GM18951 (cell line): ENCODE data around the gene NPTXR.

Experiments
- POLR2A ChIP-seq: IDR thresholded peaks from 4 replicates; pipeline ENCODE4 v1.6.1; 2011; ENCODE audit warnings: mild to moderate bottlenecking; ENCODE audit not compliant: insufficient read length, insufficient read depth; ENCODE audit errors: extremely low read depth
- in situ Hi-C: fragments of 300-500 bp; cut with MboI; formaldehyde crosslinking; loops from one replicate; pipeline ENCODE4 v1.12.0; 2022; ENCODE audit warnings: low sequenced_read_pairs, mixed read lengths, inconsistent platforms; ENCODE audit not compliant: unreplicated experiment

Gene NPTXR

DNA sequence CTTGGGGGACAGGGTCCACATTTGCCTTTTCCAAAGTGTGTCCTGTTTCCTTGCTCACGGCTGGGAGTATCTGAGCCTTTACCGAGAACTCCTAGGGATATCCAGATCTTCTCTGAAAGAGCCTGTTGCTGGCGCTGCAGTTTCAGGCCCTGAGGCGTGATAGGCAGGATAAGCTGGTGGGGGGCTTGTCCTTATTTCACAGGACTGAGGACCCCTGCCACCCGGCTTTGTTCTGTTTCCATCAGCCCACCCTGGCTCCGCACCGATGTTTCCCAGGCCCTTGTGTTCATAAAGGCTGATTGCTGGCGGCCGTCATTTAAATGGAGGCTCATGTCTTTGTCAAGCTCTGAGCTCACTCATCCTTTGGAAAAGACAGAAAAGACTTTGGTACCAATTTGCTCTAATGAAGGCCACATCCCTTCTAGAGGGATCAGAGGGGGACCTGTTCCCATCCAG lies 9.4 kb upstream of the NPTXR start:
- TF ChIP-seq POLR2A: no peak
- in situ Hi-C loops: no loop called here

DNA sequence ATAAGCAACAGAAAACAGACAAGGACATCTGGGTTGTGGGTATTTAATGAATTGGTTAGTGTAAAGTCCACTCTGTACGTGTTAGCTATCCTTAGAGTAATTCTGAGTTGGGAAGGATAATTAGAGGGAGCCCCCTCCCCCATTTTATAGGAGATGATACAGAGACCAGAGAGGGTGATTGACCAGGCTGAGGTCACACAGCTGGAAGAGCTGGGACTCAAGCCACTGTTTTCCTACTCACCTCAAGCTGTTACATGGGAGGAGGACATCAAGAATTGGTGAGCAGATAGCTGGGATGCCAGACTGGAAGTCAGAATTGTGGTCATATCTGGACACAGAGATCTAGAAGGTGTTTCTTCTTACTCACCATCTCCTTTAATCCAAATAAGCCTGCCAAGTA lies 8.7 kb upstream of the NPTXR start:
- in situ Hi-C loops: no loop called here
- TF ChIP-seq POLR2A: no peak

DNA sequence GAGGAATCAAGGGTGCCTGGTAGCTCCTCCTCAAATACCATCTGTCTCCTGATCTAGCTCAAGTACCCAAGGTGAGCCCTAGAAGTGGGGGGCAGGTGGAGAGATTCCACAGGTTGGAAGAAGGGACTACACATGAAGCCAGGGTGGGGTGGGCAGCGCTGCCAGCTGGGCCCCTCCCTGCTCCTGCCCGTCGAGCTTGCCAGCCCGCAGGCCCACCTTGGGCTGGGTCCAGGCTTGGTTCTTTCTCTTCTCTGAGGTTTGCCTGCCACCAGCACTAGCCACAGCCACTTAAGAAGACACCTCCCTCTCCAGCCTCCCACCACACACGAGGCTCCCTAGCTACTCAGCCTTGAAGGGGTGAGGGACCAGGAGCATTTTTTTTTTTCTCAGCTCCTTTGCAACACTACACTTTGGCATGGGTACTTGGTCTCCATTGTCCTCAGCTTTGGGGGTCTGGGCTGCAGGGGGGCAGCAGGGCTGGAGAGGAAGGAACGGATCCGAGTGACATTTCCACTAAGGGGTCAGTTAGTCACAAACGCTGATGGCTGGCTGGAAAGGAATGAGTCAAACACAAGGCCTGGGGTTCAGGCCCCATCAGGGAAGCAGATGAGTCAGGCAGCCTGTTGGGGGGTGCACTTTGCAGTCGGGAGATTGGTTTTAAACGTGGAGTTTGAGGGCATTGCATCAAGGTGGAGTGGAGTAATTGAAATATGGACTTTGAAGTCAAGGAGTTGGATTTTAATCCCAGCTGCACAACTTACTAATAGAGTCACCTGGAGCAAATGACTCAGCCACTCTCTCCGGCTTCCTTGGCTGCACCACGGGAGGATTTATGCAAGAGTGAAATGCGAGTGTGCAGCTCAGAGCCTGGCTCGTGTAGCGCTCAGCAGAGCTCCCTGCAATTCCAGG lies 7.4 kb upstream of the NPTXR start:
- no peak for TF ChIP-seq POLR2A
- in situ Hi-C loops: no loop called here

DNA sequence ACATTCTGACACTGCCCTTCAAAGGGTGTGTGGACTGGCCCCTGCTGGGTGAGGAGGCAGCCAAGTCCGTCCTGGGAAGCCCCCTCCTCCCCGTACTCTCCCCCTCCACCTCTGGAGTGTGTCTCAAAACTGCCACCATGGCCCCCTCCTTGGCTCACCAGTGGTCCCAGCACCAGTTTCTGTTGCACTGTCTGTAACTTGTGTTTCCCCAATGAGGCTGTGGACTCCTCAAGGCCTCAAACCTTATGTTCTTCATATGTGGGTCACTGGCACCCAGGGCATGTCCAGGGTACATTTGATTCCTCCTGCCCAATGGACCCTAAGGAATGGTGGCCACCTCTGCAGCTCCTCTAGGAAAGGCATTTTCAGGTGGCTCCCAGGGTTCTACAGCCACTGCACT lies 6.6 kb upstream of the NPTXR start:
- in situ Hi-C loops: no loop called here
- no peak for TF ChIP-seq POLR2A

DNA sequence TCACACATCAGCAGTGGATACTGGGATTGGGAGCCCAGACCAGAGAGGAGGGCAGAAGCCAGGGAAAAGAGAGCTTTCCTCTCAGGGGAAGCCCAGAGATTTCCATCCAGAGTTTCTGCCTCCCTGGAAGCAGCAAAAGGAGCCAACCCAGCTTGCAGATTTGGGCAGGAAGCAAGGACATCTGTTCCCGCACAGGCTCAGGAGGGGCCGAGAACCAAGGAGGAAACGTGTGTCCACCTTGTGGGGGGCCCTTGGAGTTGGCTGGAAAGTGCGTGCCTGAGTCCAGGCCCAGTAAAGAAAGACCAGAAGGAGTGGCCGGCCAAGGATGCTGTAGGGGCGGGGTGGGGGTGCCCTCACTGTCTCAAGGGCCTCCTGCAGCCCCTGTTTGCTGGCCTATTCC lies 6.0 kb upstream of the NPTXR start:
- TF ChIP-seq POLR2A: no peak
- in situ Hi-C loops: no loop called here

DNA sequence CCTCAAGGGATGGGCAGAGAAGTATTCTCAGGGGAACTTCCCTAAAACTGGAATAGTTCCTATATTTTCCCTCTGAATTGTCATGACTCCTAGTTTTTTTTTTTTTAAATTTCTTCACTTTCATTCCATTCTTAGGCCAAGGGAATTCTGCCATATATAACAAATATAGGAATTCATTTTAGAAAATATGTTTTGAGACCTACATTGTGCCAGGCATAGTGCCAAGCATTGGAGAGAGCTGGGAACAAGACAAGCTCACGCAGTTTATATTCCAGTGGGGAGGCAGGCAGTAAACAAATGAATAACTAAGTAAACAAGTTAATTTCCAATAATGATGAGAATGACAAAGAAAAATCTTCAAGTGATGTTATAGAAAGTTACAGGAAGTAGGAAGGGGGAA lies 2.6 kb upstream of the NPTXR start:
- no peak for TF ChIP-seq POLR2A
- in situ Hi-C loops: no loop called here

DNA sequence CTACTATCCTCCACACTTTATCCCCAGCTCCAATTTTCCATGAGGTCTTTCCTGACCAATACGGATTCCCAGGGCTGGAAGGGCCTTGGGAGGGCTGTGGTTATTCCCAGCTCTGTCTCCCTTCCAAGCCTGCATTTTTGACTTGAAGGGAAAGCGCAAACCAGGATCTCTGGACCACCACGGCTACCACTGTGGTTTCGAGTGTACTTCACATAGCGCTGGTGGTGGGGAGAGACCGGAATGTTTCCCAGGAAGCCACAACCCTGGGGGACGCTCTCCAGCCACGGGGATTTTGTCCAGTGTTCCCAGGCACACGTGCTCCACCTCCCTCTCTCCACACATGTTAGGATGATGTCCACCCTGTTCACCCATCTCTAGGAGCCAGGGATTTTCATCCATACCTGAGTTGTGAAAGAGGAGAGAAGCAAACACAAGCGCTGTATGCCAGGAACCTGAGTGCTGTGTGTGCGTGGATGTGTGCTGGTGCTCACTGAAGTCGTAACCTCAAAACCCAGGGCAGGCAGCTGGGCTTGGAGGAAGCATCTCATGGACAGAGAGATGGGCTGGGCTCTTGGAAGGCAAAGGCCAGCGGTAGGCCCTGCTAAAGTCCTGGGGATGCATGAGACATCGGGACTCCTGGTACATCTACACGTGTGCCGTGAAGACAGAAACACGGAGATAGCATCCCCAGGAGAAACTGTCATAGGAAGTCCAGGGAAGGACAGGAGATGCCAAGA lies 1.3 kb upstream of the NPTXR start:
- no peak for TF ChIP-seq POLR2A
- in situ Hi-C loops: no loop called here

DNA sequence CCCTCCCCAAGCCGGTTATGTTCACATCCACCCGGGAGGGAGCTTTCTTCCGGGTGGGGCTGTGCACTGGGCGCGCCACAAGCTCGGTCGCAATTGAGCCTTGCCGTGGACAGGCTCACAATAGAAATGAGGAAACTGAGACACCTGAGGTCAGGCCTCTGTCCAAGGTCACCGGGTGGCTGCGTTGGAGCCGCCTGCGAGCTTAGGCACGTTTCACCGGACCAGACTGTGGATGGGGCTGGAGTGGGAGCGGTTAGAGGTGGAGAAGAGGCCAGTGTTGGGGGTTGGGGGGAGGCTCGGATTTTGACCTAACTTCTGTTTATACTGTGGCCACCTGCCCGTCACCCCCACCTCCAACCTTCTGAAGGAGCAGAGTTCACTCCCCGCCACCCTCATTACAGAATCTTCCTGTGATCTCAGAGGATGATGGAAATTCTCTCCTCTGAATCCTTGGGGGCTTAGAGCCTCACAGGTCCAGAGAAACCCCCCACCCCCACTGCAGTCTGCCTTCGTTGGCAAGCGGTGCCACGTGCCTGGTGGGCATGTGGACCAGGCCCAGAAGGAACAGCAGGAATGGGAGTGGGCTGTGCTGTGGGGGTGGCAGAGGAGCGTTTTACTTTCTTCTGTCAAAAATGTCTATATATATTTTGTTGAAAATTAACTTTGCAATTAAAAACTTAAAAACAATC lies 631 bp upstream of the NPTXR start:
- no peak for TF ChIP-seq POLR2A
- in situ Hi-C loops: no loop called here

DNA sequence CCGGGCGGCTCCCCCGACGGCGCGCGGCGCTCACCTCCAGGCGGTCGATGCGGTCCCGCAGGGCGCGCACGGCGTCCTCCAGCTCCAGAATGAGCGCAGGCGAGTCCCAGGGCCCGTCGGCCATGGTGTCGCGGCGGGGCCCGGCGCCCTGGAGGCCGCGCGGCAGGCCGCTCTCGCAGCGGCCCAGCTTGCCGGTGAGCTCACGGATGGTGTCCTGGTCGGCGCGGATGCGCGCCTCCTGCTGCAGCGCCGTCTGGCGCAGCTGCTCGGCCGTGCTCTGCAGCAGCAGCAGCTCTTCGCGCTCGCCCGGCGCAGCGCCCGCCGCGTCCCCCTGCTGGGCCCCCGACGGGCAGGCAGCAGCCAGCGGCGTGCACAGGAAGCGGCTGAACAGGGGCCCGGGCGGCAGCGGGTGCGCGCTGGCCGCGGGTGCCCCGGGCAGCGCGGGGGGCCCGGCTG lies 599 bp downstream of the NPTXR start:
- in situ Hi-C loops: no loop called here
- no peak for TF ChIP-seq POLR2A

DNA sequence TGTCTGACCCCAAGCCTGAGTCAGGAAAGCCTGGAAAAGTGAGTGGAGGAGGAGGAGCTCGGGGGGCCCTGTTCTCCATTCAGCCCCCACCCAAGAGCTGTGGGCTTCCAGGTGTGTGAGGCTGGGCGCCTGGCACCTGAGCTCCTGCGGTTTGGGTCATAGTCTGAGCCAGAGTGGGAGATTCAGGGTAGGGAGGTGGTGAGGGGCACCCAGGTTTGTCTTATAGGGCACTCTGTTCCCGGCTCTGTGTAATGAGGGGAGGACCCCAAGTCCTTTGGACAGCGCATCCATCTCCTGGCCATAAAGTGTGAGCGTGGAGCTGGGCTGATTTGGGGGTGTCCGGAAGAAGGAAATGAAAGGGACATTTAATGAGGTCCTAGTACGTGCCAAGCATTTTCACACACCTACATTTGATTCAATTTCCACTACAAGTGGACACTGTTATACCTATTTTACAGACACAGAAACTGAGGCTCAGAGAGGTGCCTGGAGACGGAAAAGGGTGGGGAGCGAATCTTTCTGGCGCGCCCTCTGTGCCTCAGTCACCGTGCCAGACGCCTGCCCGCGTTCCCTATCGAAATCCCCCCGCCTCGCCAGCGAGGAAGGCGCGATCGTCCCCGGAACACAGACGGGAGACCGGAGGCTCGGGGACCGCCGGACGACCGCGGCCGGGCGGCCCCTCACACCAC lies 1.2 kb downstream of the NPTXR start:
- in situ Hi-C loops: no loop called here
- TF ChIP-seq POLR2A: no peak

DNA sequence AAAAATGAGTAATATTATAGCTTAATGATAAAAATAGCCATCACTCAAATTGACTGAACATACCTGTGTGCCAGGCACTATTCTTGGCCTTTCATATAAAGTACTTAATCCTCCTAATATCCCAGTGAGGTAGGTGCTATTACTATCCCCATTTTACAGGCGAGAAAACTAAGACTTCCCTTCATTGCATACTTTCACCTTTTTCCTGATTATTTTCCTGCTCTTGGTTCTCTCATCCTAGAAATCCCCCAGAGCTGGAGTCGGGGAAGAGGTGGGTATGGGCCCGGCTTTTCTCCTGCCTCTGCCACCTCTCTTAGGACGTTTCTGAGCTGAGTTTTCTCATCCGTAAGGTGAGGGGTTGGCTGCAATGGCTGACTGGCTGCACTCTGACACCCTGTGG lies 2.2 kb downstream of the NPTXR start:
- in situ Hi-C loops: no loop called here
- TF ChIP-seq POLR2A: no peak

DNA sequence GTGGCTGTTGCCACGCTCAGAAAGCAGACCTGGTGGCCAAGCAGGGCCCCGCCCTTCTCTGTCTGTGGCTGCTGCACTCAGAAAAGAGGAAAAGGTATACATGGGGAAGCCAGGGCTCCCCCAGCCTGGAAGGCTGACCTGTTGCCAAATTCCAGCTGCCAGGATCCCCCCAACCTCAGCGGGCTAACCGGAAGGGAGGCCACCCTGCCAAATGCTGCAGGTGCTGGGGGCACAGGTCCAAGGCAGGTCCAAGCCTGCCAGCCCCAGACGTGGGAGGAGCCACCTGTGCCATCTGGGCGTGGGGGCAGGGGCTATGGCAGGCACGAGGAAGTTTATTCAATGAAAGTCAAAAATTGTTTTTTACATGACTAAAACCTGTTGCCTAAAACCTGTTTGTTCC lies 2.6 kb downstream of the NPTXR start:
- TF ChIP-seq POLR2A: no peak
- in situ Hi-C loops: no loop called here

DNA sequence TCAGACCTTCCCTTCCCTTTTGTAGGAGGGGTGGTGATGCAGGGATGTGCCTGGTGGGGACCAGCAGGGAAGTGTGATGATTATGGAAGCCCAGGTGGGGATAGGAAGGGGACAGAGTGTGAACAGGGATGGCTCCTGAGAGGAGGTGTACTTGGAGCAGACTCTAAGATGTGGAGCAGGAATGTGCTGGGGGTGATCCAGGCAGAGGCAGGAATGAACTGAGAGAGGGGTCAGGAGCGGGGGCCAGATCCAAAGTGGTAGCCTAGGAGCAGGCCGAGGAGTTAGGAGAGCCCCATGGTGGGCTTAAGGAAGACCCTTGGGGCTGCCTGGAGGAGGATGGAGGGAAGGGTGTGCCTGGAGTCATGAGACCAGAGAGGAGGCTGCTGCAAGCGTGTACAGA lies 3.7 kb downstream of the NPTXR start:
- in situ Hi-C loops: no loop called here
- TF ChIP-seq POLR2A: no peak

DNA sequence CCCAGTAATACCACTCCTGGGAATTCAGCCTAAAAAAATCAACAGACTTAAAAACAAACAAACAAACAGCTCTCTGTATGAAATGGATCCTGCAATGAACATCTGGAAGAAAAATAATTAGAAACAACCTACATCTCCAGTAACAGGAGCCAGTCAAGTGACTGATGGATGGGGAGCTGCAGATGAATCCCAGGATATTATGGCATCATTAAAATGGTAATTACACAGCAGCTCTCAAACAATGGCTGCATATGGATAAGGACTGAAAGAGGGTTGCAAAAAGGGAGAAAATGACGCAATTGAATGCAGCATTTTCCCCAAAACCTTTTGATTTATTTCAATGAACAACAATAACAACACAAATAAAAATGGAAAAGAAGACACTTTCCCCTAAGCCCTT lies 4.1 kb downstream of the NPTXR start:
- no peak for TF ChIP-seq POLR2A
- in situ Hi-C loops: no loop called here
